ENCODE measurements around the gene ING3. TPM values are rescaled to one million over a fixed set of nuclear protein-coding genes. Genes with fewer than 3 reads are reported as not detected.
"Not testable (repeated sequence)": the region's sequence is repeated elsewhere in the genome, so short reads cannot be mapped to it uniquely, and the experiment has no call there.

ING3 gene
- total RNA-seq, 2 donors from 2014 or later, result 12.6 to 14.9 TPM

- no peaks in the 10 kb centered on the region for H3K36me3 Mint-ChIP-seq (ENCODE audit: low read depth)
- WGBS, 2 experiments (ENCODE audit: insufficient coverage in 1 of 2, insufficient read length in 1 of 2), result 89 to 100% methylated on average over 1 to 5 of the region's 5 CpGs
- no peak overlapping the region for H3K27ac ChIP-seq (ENCODE audit: low read depth, low read length)
- no peak for TF ChIP-seq CTCF (conservative IDR thresholded peaks at IDR 0.05)
- no peaks in the 10 kb centered on the region for H3K9me3 Mint-ChIP-seq
- H3K27me3 Mint-ChIP-seq (ENCODE audit: insufficient read depth), result no peaks in the 10 kb centered on the region
- H3K4me3 Mint-ChIP-seq, result no peak overlapping the region
- DNase-seq, result no peak
- no peaks in the 10 kb centered on the region for H3K27me3 ChIP-seq (ENCODE audit: control insufficient read depth, insufficient read depth, low read length, poor library complexity, severe bottlenecking)
- H3K4me1 Mint-ChIP-seq, result peaks cover 10% of the 10 kb centered on the region
- H3K4me3 ChIP-seq (ENCODE audit: low read length), result no peak overlapping the region
- no peak overlapping the region for H3K9ac ChIP-seq (ENCODE audit: extremely low read depth, low read length, poor library complexity, severe bottlenecking)
- no peak overlapping the region for H3K27ac Mint-ChIP-seq
- H3K36me3 ChIP-seq (ENCODE audit: control insufficient read depth, insufficient read depth, low read length), result no peaks in the 10 kb centered on the region
- no peaks in the 10 kb centered on the region for H3K9me3 ChIP-seq (ENCODE audit: control insufficient read depth, low read length)
- peaks cover 7% of the 10 kb centered on the region for H3K4me1 ChIP-seq (ENCODE audit: control insufficient read depth, insufficient read depth, low read length)
These were observed 53.6 kb downstream of the ING3 start for GRCh38 chr7:121003986-121004685.

GRCh38 chr7:121005058-121005457 lies 54.5 kb downstream of the ING3 start:
- H3K4me1 Mint-ChIP-seq; H3K9ac ChIP-seq (ENCODE audit: extremely low read depth, low read length, poor library complexity, severe bottlenecking); H3K36me3 ChIP-seq (ENCODE audit: control insufficient read depth, insufficient read depth, low read length); H3K27ac ChIP-seq (ENCODE audit: low read depth, low read length); H3K27me3 ChIP-seq (ENCODE audit: control insufficient read depth, insufficient read depth, low read length, poor library complexity, severe bottlenecking); H3K36me3 Mint-ChIP-seq (ENCODE audit: low read depth); H3K9me3 Mint-ChIP-seq; H3K9me3 ChIP-seq (ENCODE audit: control insufficient read depth, low read length); H3K4me3 Mint-ChIP-seq; H3K27me3 Mint-ChIP-seq (ENCODE audit: insufficient read depth); H3K27ac Mint-ChIP-seq; H3K4me1 ChIP-seq (ENCODE audit: control insufficient read depth, insufficient read depth, low read length); DNase-seq; H3K4me3 ChIP-seq (ENCODE audit: low read length): not testable (repeated sequence)
- WGBS, 2 experiments (ENCODE audit: insufficient coverage in 1 of 2, insufficient read length in 1 of 2), result 99% methylated on average over 4 of the region's 4 CpGs; no CpG with 5 or more reads in 1 of the 2 experiments

- Mint-ChIP-seq H3K27ac (no peak overlapping the region), H3K9me3 (no peaks in the 10 kb centered on the region), H3K27me3 (ENCODE audit: insufficient read depth) (no peaks in the 10 kb centered on the region), H3K36me3 (ENCODE audit: low read depth) (no peaks in the 10 kb centered on the region), H3K4me1 (peaks cover 10% of the 10 kb centered on the region), H3K4me3 (no peak overlapping the region)
- Histone ChIP-seq H3K36me3 (ENCODE audit: control insufficient read depth, insufficient read depth, low read length) (no peaks in the 10 kb centered on the region), H3K9me3 (ENCODE audit: control insufficient read depth, low read length) (no peaks in the 10 kb centered on the region), H3K27ac (ENCODE audit: low read depth, low read length) (no peak overlapping the region), H3K4me1 (ENCODE audit: control insufficient read depth, insufficient read depth, low read length) (peaks cover 7% of the 10 kb centered on the region), H3K9ac (ENCODE audit: extremely low read depth, low read length, poor library complexity, severe bottlenecking) (no peak overlapping the region), H3K27me3 (ENCODE audit: control insufficient read depth, insufficient read depth, low read length, poor library complexity, severe bottlenecking) (no peaks in the 10 kb centered on the region), H3K4me3 (ENCODE audit: low read length) (no peak overlapping the region)
- 84 to 100% methylated on average over 2 to 4 of the region's 4 CpGs for WGBS, 2 experiments (ENCODE audit: insufficient coverage in 1 of 2, insufficient read length in 1 of 2)
- DNase-seq, result no peak
- TF ChIP-seq CTCF (conservative IDR thresholded peaks at IDR 0.05), result no peak
These were observed 55.5 kb downstream of the ING3 start for GRCh38 chr7:121005996-121006584.
